ENCODE measurements around the gene MTX2.

Gene MTX2

GRCh38 chr2:176269319-176270099, at the start of gene MTX2:
Gene MTX2, plus strand, starts transcription at chr2:176269442. Its CDS starts 188 bp downstream, at chr2:176269630.
- peak within 1 kb of the TSS; percentile 86 for H2AFZ ChIP-seq (ENCODE audit: low read depth, low read length)
- peaks cover 12% of the 10 kb centered on the region for H3K27me3 ChIP-seq (ENCODE audit: insufficient read depth, low read length)
- H3K4me3 ChIP-seq (ENCODE audit: low read length) = peak within 1 kb of the TSS; percentile 79
- no peaks in the 10 kb centered on the region for H3K4me1 ChIP-seq (ENCODE audit: insufficient read depth, low read length)
- H3K36me3 ChIP-seq (ENCODE audit: insufficient read depth, low read length) = no peaks in the 10 kb centered on the region
- H3K9me3 ChIP-seq (ENCODE audit: low read length) = no peaks in the 10 kb centered on the region

GRCh38 chr2:176227874-176228273, 41.4 kb upstream of the MTX2 start:
- Histone ChIP-seq H3K4me3 (ENCODE audit: low read length) (no peak overlapping the region), H2AFZ (ENCODE audit: low read depth, low read length) (no peak overlapping the region), H3K36me3 (ENCODE audit: insufficient read depth, low read length) (no peaks in the 10 kb centered on the region), H3K4me1 (ENCODE audit: insufficient read depth, low read length) (no peaks in the 10 kb centered on the region), H3K9me3 (ENCODE audit: low read length) (no peaks in the 10 kb centered on the region), H3K27me3 (ENCODE audit: insufficient read depth, low read length) (peaks cover 10% of the 10 kb centered on the region)

GRCh38 chr2:176234156-176234555, 35.1 kb upstream of the MTX2 start:
- no peak overlapping the region for H2AFZ ChIP-seq (ENCODE audit: low read depth, low read length)
- H3K9me3 ChIP-seq (ENCODE audit: low read length) = no peaks in the 10 kb centered on the region
- no peaks in the 10 kb centered on the region for H3K27me3 ChIP-seq (ENCODE audit: insufficient read depth, low read length)
- no peaks in the 10 kb centered on the region for H3K4me1 ChIP-seq (ENCODE audit: insufficient read depth, low read length)
- H3K4me3 ChIP-seq (ENCODE audit: low read length) = no peak overlapping the region
- no peaks in the 10 kb centered on the region for H3K36me3 ChIP-seq (ENCODE audit: insufficient read depth, low read length)

- Histone ChIP-seq H3K4me3 (ENCODE audit: low read length) (no peak overlapping the region), H3K9me3 (ENCODE audit: low read length) (no peaks in the 10 kb centered on the region), H3K4me1 (ENCODE audit: insufficient read depth, low read length) (no peaks in the 10 kb centered on the region), H3K36me3 (ENCODE audit: insufficient read depth, low read length) (no peaks in the 10 kb centered on the region), H2AFZ (ENCODE audit: low read depth, low read length) (no peak overlapping the region), H3K27me3 (ENCODE audit: insufficient read depth, low read length) (no peaks in the 10 kb centered on the region)
Observed at GRCh38 chr2:176234940-176235339, 34.3 kb upstream of the MTX2 start.

- H3K9me3 ChIP-seq (ENCODE audit: low read length) = no peaks in the 10 kb centered on the region
- H3K4me1 ChIP-seq (ENCODE audit: insufficient read depth, low read length) = no peaks in the 10 kb centered on the region
- H3K4me3 ChIP-seq (ENCODE audit: low read length) = no peak overlapping the region
- H3K27me3 ChIP-seq (ENCODE audit: insufficient read depth, low read length) = no peaks in the 10 kb centered on the region
- H2AFZ ChIP-seq (ENCODE audit: low read depth, low read length) = no peak overlapping the region
- no peaks in the 10 kb centered on the region for H3K36me3 ChIP-seq (ENCODE audit: insufficient read depth, low read length)
Observed at GRCh38 chr2:176237456-176237855, 31.8 kb upstream of the MTX2 start.

- H2AFZ ChIP-seq (ENCODE audit: low read depth, low read length) = no peak overlapping the region
- H3K27me3 ChIP-seq (ENCODE audit: insufficient read depth, low read length) = no peaks in the 10 kb centered on the region
- H3K36me3 ChIP-seq (ENCODE audit: insufficient read depth, low read length) = no peaks in the 10 kb centered on the region
- no peak overlapping the region for H3K4me3 ChIP-seq (ENCODE audit: low read length)
- no peaks in the 10 kb centered on the region for H3K9me3 ChIP-seq (ENCODE audit: low read length)
- no peaks in the 10 kb centered on the region for H3K4me1 ChIP-seq (ENCODE audit: insufficient read depth, low read length)
Observed at GRCh38 chr2:176239031-176239430, 30.2 kb upstream of the MTX2 start.

GRCh38 chr2:176240301-176240700, 28.9 kb upstream of the MTX2 start:
- Histone ChIP-seq H3K27me3 (ENCODE audit: insufficient read depth, low read length) (no peaks in the 10 kb centered on the region), H3K36me3 (ENCODE audit: insufficient read depth, low read length) (no peaks in the 10 kb centered on the region), H3K9me3 (ENCODE audit: low read length) (no peaks in the 10 kb centered on the region), H3K4me1 (ENCODE audit: insufficient read depth, low read length) (no peaks in the 10 kb centered on the region), H2AFZ (ENCODE audit: low read depth, low read length) (no peak overlapping the region), H3K4me3 (ENCODE audit: low read length) (no peak overlapping the region)

GRCh38 chr2:176242276-176242675, 27.0 kb upstream of the MTX2 start:
- no peaks in the 10 kb centered on the region for H3K9me3 ChIP-seq (ENCODE audit: low read length)
- no peaks in the 10 kb centered on the region for H3K4me1 ChIP-seq (ENCODE audit: insufficient read depth, low read length)
- H3K27me3 ChIP-seq (ENCODE audit: insufficient read depth, low read length) = no peaks in the 10 kb centered on the region
- H3K36me3 ChIP-seq (ENCODE audit: insufficient read depth, low read length) = no peaks in the 10 kb centered on the region
- H3K4me3 ChIP-seq (ENCODE audit: low read length) = no peak overlapping the region
- no peak overlapping the region for H2AFZ ChIP-seq (ENCODE audit: low read depth, low read length)

- H3K9me3 ChIP-seq (ENCODE audit: low read length) = no peaks in the 10 kb centered on the region
- no peak overlapping the region for H2AFZ ChIP-seq (ENCODE audit: low read depth, low read length)
- H3K4me3 ChIP-seq (ENCODE audit: low read length) = no peak overlapping the region
- no peaks in the 10 kb centered on the region for H3K4me1 ChIP-seq (ENCODE audit: insufficient read depth, low read length)
- no peaks in the 10 kb centered on the region for H3K36me3 ChIP-seq (ENCODE audit: insufficient read depth, low read length)
- H3K27me3 ChIP-seq (ENCODE audit: insufficient read depth, low read length) = no peaks in the 10 kb centered on the region
Observed at GRCh38 chr2:176246331-176246730, 22.9 kb upstream of the MTX2 start.

- Histone ChIP-seq H3K27me3 (ENCODE audit: insufficient read depth, low read length) (peaks cover 3% of the 10 kb centered on the region), H3K4me3 (ENCODE audit: low read length) (no peak overlapping the region), H2AFZ (ENCODE audit: low read depth, low read length) (no peak overlapping the region), H3K9me3 (ENCODE audit: low read length) (no peaks in the 10 kb centered on the region), H3K4me1 (ENCODE audit: insufficient read depth, low read length) (no peaks in the 10 kb centered on the region), H3K36me3 (ENCODE audit: insufficient read depth, low read length) (no peaks in the 10 kb centered on the region)
Observed at GRCh38 chr2:176247859-176248258, 21.4 kb upstream of the MTX2 start.

GRCh38 chr2:176251928-176252327, 17.3 kb upstream of the MTX2 start:
- Histone ChIP-seq H3K36me3 (ENCODE audit: insufficient read depth, low read length) (no peaks in the 10 kb centered on the region), H3K4me1 (ENCODE audit: insufficient read depth, low read length) (no peaks in the 10 kb centered on the region), H3K9me3 (ENCODE audit: low read length) (no peaks in the 10 kb centered on the region), H2AFZ (ENCODE audit: low read depth, low read length) (no peak overlapping the region), H3K27me3 (ENCODE audit: insufficient read depth, low read length) (peaks cover 5% of the 10 kb centered on the region), H3K4me3 (ENCODE audit: low read length) (no peak overlapping the region)

GRCh38 chr2:176260689-176261088, 8.6 kb upstream of the MTX2 start:
- Histone ChIP-seq H3K4me3 (ENCODE audit: low read length) (no peak overlapping the region), H3K9me3 (ENCODE audit: low read length) (no peaks in the 10 kb centered on the region), H3K4me1 (ENCODE audit: insufficient read depth, low read length) (no peaks in the 10 kb centered on the region), H3K36me3 (ENCODE audit: insufficient read depth, low read length) (no peaks in the 10 kb centered on the region), H3K27me3 (ENCODE audit: insufficient read depth, low read length) (peaks cover 10% of the 10 kb centered on the region), H2AFZ (ENCODE audit: low read depth, low read length) (no peak overlapping the region)

- H3K4me3 ChIP-seq (ENCODE audit: low read length) = no peak overlapping the region
- H2AFZ ChIP-seq (ENCODE audit: low read depth, low read length) = no peak overlapping the region
- H3K9me3 ChIP-seq (ENCODE audit: low read length) = no peaks in the 10 kb centered on the region
- no peaks in the 10 kb centered on the region for H3K4me1 ChIP-seq (ENCODE audit: insufficient read depth, low read length)
- H3K27me3 ChIP-seq (ENCODE audit: insufficient read depth, low read length) = peaks cover 11% of the 10 kb centered on the region
- no peaks in the 10 kb centered on the region for H3K36me3 ChIP-seq (ENCODE audit: insufficient read depth, low read length)
Observed at GRCh38 chr2:176261136-176261535, 8.1 kb upstream of the MTX2 start.

- peak overlapping the region; percentile 86 for H2AFZ ChIP-seq (ENCODE audit: low read depth, low read length)
- H3K36me3 ChIP-seq (ENCODE audit: insufficient read depth, low read length) = no peaks in the 10 kb centered on the region
- peak overlapping the region; percentile 79 for H3K4me3 ChIP-seq (ENCODE audit: low read length)
- no peaks in the 10 kb centered on the region for H3K9me3 ChIP-seq (ENCODE audit: low read length)
- peaks cover 15% of the 10 kb centered on the region for H3K27me3 ChIP-seq (ENCODE audit: insufficient read depth, low read length)
- no peaks in the 10 kb centered on the region for H3K4me1 ChIP-seq (ENCODE audit: insufficient read depth, low read length)
Observed at GRCh38 chr2:176268976-176269318, 295 bp upstream of the MTX2 start.

All from neuron (in vitro differentiated cells).